ENCODE data around the gene TMTC2.

Gene TMTC2

DNA sequence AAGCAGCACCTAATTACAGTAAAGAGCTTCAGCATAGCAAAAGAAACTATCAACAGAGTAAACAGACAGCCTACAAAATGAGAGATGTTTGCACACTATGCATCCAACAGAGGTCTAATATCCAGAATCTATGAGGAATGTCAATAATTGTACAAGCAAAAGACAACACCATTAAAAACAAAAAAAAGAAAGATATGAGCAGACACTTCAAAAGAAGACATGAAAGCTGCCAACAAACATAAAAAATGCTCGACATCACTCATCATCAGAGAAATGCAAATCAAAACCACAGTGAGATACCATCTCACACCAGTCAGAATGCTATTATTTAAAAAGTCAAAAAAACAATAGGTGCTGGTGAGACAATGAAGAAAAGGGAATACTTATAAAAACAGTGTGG lies 273.1 kb downstream of the TMTC2 start:
- ChIA-PET POLR2A (no interaction called here), CTCF (interaction anchor here (0.6 to 0.7 kb wide), 3 partner anchors 30 to 723 kb away, joined by 3 read pairs; no protein-coding TSS in a partner anchor)
- Histone ChIP-seq H3K27ac (ENCODE audit: extremely low read depth, low read depth, low read length) (no peak overlapping the region), H3K36me3 (ENCODE audit: control insufficient read depth in 2 of 2, insufficient read depth in 1 of 2, low read length in 2 of 2) (no peaks in the 10 kb centered on the region), H3K4me1 (ENCODE audit: control insufficient read depth, insufficient read depth, low read length) (peaks cover 9% of the 10 kb centered on the region; the same call in 1 of the 2 replicates), H3K9me3 (ENCODE audit: control insufficient read depth, insufficient read depth, low read depth, low read length) (no peaks in the 10 kb centered on the region), H3K4me3 (ENCODE audit: low read depth, low read length) (no peak overlapping the region)
- TF ChIP-seq, protein P1, sequence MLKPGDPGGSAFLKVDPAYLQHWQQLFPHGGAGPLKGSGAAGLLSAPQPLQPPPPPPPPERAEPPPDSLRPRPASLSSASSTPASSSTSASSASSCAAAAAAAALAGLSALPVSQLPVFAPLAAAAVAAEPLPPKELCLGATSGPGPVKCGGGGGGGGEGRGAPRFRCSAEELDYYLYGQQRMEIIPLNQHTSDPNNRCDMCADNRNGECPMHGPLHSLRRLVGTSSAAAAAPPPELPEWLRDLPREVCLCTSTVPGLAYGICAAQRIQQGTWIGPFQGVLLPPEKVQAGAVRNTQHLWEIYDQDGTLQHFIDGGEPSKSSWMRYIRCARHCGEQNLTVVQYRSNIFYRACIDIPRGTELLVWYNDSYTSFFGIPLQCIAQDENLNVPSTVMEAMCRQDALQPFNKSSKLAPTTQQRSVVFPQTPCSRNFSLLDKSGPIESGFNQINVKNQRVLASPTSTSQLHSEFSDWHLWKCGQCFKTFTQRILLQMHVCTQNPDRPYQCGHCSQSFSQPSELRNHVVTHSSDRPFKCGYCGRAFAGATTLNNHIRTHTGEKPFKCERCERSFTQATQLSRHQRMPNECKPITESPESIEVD (tag by site-specific recombination; IDR thresholded peaks at IDR 0.05), result no peak
- TF ChIP-seq ZNF121 (tag by site-specific recombination; IDR thresholded peaks at IDR 0.05) (no peak), ZNF791 (tag by site-specific recombination; IDR thresholded peaks at IDR 0.05) (no peak), ZNF664 (tag by site-specific recombination; IDR thresholded peaks at IDR 0.05) (no peak), ZNF621 (tag by site-specific recombination; IDR thresholded peaks at IDR 0.05) (no peak), ZNF221 (tag by site-specific recombination; IDR thresholded peaks at IDR 0.05; ENCODE audit: borderline replicate concordance) (no peak), ZNF677 (tag by site-specific recombination; IDR thresholded peaks at IDR 0.05) (no peak), KLF8 (tag by site-specific recombination; IDR thresholded peaks at IDR 0.05) (no peak), ZNF202 (tag by site-specific recombination; IDR thresholded peaks at IDR 0.05; ENCODE audit: borderline replicate concordance) (no peak), ZNF292 (tag by site-specific recombination; IDR thresholded peaks at IDR 0.05; ENCODE audit: borderline replicate concordance, low read depth) (no peak)
- TF ChIP-seq, protein P2, sequence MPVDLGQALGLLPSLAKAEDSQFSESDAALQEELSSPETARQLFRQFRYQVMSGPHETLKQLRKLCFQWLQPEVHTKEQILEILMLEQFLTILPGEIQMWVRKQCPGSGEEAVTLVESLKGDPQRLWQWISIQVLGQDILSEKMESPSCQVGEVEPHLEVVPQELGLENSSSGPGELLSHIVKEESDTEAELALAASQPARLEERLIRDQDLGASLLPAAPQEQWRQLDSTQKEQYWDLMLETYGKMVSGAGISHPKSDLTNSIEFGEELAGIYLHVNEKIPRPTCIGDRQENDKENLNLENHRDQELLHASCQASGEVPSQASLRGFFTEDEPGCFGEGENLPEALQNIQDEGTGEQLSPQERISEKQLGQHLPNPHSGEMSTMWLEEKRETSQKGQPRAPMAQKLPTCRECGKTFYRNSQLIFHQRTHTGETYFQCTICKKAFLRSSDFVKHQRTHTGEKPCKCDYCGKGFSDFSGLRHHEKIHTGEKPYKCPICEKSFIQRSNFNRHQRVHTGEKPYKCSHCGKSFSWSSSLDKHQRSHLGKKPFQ (tag by site-specific recombination; IDR thresholded peaks at IDR 0.05), result no peak
- TF ChIP-seq, protein P3, sequence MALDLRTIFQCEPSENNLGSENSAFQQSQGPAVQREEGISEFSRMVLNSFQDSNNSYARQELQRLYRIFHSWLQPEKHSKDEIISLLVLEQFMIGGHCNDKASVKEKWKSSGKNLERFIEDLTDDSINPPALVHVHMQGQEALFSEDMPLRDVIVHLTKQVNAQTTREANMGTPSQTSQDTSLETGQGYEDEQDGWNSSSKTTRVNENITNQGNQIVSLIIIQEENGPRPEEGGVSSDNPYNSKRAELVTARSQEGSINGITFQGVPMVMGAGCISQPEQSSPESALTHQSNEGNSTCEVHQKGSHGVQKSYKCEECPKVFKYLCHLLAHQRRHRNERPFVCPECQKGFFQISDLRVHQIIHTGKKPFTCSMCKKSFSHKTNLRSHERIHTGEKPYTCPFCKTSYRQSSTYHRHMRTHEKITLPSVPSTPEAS (tag by site-specific recombination; IDR thresholded peaks at IDR 0.05), result no peak

DNA sequence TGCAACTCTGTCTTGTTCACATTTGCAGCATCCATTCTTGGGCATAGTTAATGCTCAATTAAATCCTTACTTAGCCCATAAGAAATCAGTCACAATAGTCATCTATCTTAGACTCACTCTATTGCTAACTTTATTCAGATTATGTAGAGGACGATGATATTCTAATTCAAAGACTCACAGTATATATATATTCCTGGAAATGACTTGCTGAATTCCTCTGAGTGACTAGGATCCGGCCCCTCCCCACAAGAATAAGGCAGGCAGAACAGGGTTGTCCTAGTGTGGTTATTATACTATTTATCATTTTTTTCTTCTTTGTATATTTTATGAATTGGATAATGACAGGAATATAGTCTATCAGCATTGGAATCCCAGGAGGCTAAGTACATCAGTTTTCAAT lies 275.1 kb downstream of the TMTC2 start:
- POLR2A ChIA-PET, result no interaction called here

More for the DNA sequence above, 275.1 kb downstream of the TMTC2 start:
- Histone ChIP-seq H3K4me1 (ENCODE audit: control insufficient read depth, insufficient read depth, low read length) (peaks cover 10% of the 10 kb centered on the region; the same call in 1 of the 2 replicates), H3K27ac (ENCODE audit: extremely low read depth, low read depth, low read length) (no peak overlapping the region), H3K36me3 (ENCODE audit: control insufficient read depth in 2 of 2, insufficient read depth in 1 of 2, low read length in 2 of 2) (no peaks in the 10 kb centered on the region), H3K9me3 (ENCODE audit: control insufficient read depth, insufficient read depth, low read depth, low read length) (no peaks in the 10 kb centered on the region), H3K4me3 (ENCODE audit: low read depth, low read length) (no peak overlapping the region)
- CTCF ChIA-PET, result no interaction called here
- no peak for TF ChIP-seq REPIN1 (tag by site-specific recombination; IDR thresholded peaks at IDR 0.05; ENCODE audit: low read depth)
- no peak for TF ChIP-seq ZXDB (tag by site-specific recombination; IDR thresholded peaks at IDR 0.05)
- TF ChIP-seq TRIM28 (IDR thresholded peaks at IDR 0.05; ENCODE audit: borderline replicate concordance, low read length), result no peak
- TF ChIP-seq ZNF792 (tag by site-specific recombination; IDR thresholded peaks at IDR 0.05), result no peak
- no peak for TF ChIP-seq KLF1 (tag by site-specific recombination; IDR thresholded peaks at IDR 0.05)
- TF ChIP-seq, protein P4, sequence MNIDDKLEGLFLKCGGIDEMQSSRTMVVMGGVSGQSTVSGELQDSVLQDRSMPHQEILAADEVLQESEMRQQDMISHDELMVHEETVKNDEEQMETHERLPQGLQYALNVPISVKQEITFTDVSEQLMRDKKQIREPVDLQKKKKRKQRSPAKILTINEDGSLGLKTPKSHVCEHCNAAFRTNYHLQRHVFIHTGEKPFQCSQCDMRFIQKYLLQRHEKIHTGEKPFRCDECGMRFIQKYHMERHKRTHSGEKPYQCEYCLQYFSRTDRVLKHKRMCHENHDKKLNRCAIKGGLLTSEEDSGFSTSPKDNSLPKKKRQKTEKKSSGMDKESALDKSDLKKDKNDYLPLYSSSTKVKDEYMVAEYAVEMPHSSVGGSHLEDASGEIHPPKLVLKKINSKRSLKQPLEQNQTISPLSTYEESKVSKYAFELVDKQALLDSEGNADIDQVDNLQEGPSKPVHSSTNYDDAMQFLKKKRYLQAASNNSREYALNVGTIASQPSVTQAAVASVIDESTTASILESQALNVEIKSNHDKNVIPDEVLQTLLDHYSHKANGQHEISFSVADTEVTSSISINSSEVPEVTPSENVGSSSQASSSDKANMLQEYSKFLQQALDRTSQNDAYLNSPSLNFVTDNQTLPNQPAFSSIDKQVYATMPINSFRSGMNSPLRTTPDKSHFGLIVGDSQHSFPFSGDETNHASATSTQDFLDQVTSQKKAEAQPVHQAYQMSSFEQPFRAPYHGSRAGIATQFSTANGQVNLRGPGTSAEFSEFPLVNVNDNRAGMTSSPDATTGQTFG (tag by site-specific recombination; IDR thresholded peaks at IDR 0.05; ENCODE audit: borderline replicate concordance), result no peak
- TF ChIP-seq ZNF394 (tag by site-specific recombination; IDR thresholded peaks at IDR 0.05; ENCODE audit: borderline replicate concordance), result no peak
- TF ChIP-seq ZNF843 (tag by site-specific recombination; IDR thresholded peaks at IDR 0.05), result no peak
- TF ChIP-seq, protein P5, sequence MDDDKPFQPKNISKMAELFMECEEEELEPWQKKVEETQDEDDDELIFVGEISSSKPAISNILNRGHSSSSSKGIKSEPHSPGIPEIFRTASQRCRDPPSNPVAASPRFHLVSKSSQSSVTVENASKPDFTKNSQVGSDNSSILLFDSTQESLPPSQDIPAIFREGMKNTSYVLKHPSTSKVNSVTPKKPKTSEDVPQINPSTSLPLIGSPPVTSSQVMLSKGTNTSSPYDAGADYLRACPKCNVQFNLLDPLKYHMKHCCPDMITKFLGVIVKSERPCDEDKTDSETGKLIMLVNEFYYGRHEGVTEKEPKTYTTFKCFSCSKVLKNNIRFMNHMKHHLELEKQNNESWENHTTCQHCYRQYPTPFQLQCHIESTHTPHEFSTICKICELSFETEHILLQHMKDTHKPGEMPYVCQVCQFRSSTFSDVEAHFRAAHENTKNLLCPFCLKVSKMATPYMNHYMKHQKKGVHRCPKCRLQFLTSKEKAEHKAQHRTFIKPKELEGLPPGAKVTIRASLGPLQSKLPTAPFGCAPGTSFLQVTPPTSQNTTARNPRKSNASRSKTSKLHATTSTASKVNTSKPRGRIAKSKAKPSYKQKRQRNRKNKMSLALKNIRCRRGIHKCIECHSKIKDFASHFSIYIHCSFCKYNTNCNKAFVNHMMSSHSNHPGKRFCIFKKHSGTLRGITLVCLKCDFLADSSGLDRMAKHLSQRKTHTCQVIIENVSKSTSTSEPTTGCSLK (tag by site-specific recombination; IDR thresholded peaks at IDR 0.05), result no peak
- TF ChIP-seq ZNF23 (tag by site-specific recombination; IDR thresholded peaks at IDR 0.05; ENCODE audit: borderline replicate concordance), result no peak
- no peak for TF ChIP-seq ZNF777 (tag by site-specific recombination; IDR thresholded peaks at IDR 0.05; ENCODE audit: borderline replicate concordance)
